GM19468 (cell line): Measurements from ENCODE around the gene G6PC1.
"Not testable (repeated sequence)": the region's sequence is repeated elsewhere in the genome, so short reads cannot be mapped to it uniquely, and the experiment has no call there.

ENCODE experiments used
- ATAC-seq: cut with Tn5 transposase; IDR thresholded peaks from one replicate; pipeline ENCODE4 v1.9.1; 2021; ENCODE audit warnings: mild to moderate bottlenecking, moderate library complexity, moderate number of reproducible peaks; ENCODE audit not compliant: unreplicated experiment; ENCODE audit errors: extremely low read depth

G6PC1 gene

GRCh38 chr17:42900460-42901331, at the start of gene G6PC1:
G6PC1 (plus strand) TSS chr17:42900799; CDS start chr17:42900877, 78 bp downstream.
- no peak for ATAC-seq

GRCh38 chr17:42850954-42851353, 49.6 kb upstream of the G6PC1 start, which contains the start of gene AOC3:
AOC3 (plus strand) TSS chr17:42851199; CDS start chr17:42851344, 145 bp downstream.
- no peak for ATAC-seq

- ATAC-seq: not testable (repeated sequence)
Observed at GRCh38 chr17:42851371-42852240, 49.0 kb upstream of the G6PC1 start.

- no peak for ATAC-seq
Observed at GRCh38 chr17:42852351-42852750, 48.2 kb upstream of the G6PC1 start.

- ATAC-seq: no peak
Observed at GRCh38 chr17:42853004-42853403, 47.6 kb upstream of the G6PC1 start.

DNA sequence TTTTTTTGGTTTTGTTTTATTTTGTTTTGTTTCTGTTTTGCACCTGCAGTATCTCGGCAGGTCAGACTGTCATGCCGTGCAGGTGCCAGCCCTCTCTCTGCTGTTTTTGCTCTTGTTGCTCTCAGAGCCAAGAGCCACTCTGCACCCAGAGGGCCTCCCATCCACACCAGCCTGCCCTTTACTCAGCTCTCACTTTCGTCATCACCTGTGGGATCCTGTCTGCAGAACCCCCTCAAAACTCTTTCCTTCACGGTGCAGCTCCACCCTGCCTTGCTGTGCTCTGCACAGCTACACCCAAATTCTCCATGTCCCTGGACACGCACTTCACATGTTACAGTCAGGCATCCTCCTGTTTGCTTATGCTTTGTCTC, 47.0 kb upstream of the G6PC1 start:
- ATAC-seq: no peak

GRCh38 chr17:42853968-42854790, 46.4 kb upstream of the G6PC1 start:
- ATAC-seq: no peak

- ATAC-seq: no peak
Observed at GRCh38 chr17:42855048-42855596, 45.5 kb upstream of the G6PC1 start.

- not testable (repeated sequence) for ATAC-seq
Observed at GRCh38 chr17:42856093-42856492, 44.5 kb upstream of the G6PC1 start.

GRCh38 chr17:42856516-42856915, 44.1 kb upstream of the G6PC1 start:
- not testable (repeated sequence) for ATAC-seq

DNA sequence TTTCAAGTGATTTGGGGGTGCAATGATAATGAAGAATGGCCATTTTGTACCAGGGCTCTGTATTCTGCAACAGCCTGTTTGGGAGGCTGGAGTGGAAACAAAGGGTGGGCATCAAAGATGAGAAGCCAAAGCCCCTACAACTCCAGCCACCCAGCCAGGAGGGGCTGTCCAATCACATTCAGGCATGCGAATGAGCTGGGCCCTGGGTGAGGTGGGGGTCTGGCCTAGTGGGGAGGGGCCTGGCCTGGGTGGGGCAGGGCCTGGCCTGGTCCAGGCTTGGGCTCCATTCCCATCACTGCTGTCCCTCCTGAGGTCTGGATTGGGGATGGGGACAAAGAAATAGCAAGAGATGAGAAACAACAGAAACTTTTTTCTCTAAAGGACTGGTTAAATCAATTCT, 43.2 kb upstream of the G6PC1 start:
- no peak for ATAC-seq

- ATAC-seq: no peak
Observed at GRCh38 chr17:42865638-42866094, 34.9 kb upstream of the G6PC1 start.

DNA sequence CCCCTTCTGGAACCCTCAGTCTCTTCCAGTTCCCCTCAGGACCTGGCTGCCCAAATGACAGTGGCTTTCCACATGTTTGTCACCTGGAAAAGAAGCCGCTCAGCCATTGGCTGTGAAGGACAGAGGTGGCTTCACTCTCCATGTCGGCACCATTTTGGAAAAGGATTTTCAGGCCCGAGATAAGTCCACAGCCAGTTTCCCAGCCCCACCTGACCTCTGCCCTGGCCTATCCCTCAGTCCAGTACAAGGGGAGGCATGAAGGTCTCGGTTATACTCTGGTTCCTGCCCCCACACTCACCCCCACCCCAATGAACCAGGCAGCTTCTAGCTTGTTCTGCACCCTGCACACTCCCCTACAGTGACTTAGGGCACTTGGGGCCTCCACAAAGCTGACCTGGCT, 34.4 kb upstream of the G6PC1 start:
- ATAC-seq: no peak

DNA sequence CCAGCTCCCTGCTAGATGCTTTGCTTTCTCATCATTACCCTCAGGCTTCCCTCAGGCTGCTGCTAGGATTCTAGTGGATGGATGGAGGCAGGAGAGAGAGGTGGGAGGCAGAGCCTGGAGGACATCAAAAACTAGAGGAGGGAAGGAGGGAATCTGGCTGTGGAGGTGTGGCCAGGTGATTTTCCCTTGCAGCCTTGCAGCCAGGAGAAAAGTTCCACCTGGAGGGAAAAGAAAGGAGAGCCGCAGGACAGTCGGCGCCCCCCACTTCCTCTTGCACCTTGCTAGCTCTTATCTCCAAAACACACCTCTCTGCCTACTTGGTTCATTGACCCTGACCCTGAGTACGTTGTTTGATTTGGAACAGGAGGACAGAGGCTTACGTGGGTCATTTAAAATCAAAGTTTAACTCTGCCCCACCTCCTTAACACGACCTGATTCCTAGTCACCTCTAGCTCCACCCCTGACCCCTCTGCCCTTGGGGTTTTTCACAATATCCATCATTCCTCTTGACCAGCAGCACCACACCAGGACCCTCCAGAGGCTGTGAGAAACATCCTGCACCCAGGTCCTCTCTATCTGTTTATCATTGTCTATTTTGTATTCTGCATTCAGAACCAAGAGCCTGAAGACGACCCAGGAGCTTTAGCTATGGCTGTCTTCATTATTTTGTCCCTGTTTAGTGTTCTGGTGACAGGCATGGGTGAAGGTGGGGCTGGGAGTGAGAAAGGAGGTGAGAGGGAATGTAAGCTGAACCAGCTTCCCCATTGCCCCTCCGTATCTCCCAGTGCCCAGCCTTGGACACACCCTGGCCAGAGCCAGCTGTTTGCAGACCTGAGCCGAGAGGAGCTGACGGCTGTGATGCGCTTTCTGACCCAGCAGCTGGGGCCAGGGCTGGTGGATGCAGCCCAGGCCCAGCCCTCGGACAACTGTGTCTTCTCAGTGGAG, 33.7 kb upstream of the G6PC1 start:
- ATAC-seq: no peak

DNA sequence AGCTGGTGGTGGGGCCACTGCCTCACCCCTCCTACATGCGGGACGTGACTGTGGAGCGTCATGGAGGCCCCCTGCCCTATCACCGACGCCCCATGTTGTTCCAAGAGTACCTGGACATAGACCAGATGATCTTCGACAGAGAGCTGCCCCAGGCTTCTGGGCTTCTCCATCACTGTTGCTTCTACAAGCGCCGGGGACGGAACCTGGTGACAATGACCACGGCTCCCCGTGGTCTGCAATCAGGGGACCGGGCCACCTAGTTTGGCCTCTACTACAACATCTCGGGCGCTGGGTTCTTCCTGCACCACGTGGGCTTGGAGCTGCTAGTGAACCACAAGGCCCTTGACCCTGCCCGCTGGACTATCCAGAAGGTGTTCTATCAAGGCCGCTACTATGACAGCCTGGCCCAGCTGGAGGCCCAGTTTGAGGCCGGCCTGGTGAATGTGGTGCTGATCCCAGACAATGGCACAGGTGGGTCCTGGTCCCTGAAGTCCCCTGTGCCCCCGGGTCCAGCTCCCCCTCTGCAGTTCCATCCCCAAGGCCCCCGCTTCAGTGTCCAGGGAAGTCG, 32.8 kb upstream of the G6PC1 start:
- ATAC-seq: not testable (repeated sequence)

DNA sequence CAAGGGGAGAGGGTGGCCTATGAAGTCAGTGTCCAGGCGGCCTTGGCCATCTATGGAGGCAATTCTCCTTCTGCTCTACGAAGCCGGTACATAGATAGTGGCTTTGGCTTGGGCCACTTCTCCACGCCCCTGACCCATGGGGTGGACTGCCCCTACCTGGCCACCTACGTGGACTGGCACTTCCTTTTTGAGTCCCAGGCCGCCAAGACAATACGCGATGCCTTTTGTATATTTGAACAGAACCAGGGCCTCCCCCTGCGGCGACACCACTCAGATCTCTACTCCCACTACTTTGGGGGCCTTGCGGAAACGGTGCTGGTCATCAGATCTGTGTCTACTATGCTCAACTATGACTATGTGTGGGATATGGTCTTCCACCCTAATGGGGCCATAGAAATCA, 32.3 kb upstream of the G6PC1 start:
- ATAC-seq: no peak

DNA sequence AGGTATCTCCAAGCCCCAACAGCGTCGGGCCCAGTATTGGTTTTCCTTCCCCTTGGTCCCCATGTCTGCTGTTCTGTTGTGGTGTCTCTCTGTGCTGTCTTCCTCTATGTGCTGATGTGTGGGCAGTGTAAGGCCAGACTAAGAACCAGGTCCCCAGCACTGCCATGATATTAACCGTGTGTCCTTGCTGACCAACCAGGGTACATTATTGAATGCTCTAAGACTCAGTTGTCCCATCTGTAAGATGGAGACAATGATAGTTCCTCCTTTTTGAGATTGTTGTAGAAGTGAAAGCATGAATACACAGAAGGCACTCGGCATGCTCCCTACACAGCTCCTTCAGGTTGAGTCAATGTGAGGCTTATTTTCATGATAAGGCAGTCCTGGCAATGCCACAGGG, 29.0 kb upstream of the G6PC1 start:
- no peak for ATAC-seq

GRCh38 chr17:42872251-42872965, 28.2 kb upstream of the G6PC1 start:
- ATAC-seq: no peak
